Skin epidermis (tissue), 12 donors: ENCODE data around the gene ABHD16A.

Source experiments
- H3K27ac ChIP-seq, 21 experiments: fragments of 200-600 bp; sonication (generic) in 11 of 21; one replicate each; pipeline ENCODE4 v1.5.0; 2020; ENCODE audit warnings: mild to moderate bottlenecking in 3 of 21, inconsistent platforms in 2 of 21, moderate library complexity in 2 of 21
- H3K4me3 ChIP-seq, 7 experiments: fragments of 200-600 bp; sonication (generic) in 2 of 7; one replicate each; pipeline ENCODE4 v1.5.0; 2020; ENCODE audit warnings: inconsistent platforms in 2 of 7, mild to moderate bottlenecking in 2 of 7, moderate library complexity in 1 of 7

ABHD16A gene

GRCh38 chr6:31734247-31734820 is 31.2 kb upstream of the ABHD16A start:
- Histone ChIP-seq H3K27ac (peak overlapping the region in 20 of 21 experiments; percentile 81 to 100 (median 95)), H3K4me3 (peak overlapping the region; percentile 48 to 85 (median 71))

- peak overlapping the region in 18 of 21 experiments; percentile 83 to 100 (median 96) for H3K27ac ChIP-seq
- peak overlapping the region in 2 of 7 experiments; percentile 55 to 80 for H3K4me3 ChIP-seq
These were observed 30.6 kb upstream of the ABHD16A start for GRCh38 chr6:31733734-31734133.

GRCh38 chr6:31732029-31732428 is 28.9 kb upstream of the ABHD16A start:
- Histone ChIP-seq H3K4me3 (no peak overlapping the region), H3K27ac (peak overlapping the region in 3 of 21 experiments; percentile 12 to 39 (median 15))

GRCh38 chr6:31730631-31731086 is 27.5 kb upstream of the ABHD16A start:
- Histone ChIP-seq H3K4me3 (peak overlapping the region in 3 of 7 experiments; percentile 81 to 82 (median 82)), H3K27ac (peak overlapping the region in 16 of 21 experiments; percentile 83 to 95 (median 91))

GRCh38 chr6:31729979-31730630 is 27.0 kb upstream of the ABHD16A start:
- Histone ChIP-seq H3K27ac (peak overlapping the region; percentile 51 to 95 (median 89)), H3K4me3 (peak overlapping the region; percentile 52 to 82 (median 77))

GRCh38 chr6:31729515-31729978 is 26.4 kb upstream of the ABHD16A start:
- peak overlapping the region; percentile 52 to 82 (median 77) for H3K4me3 ChIP-seq
- peak overlapping the region; percentile 51 to 95 (median 89) for H3K27ac ChIP-seq

GRCh38 chr6:31728767-31729514 is 25.8 kb upstream of the ABHD16A start, which contains the start of gene DDAH2:
TSS of gene DDAH2 (minus strand) at chr6:31729299. CDS start at chr6:31729161, 138 bp downstream.
- H3K27ac ChIP-seq: peak within 1 kb of the TSS; percentile 56 to 95 (median 89)
- H3K4me3 ChIP-seq: peak within 1 kb of the TSS; percentile 52 to 82 (median 77)

- H3K27ac ChIP-seq: peak overlapping the region; percentile 56 to 95 (median 86)
- H3K4me3 ChIP-seq: peak overlapping the region; percentile 52 to 82 (median 77)
These were observed 24.9 kb upstream of the ABHD16A start for GRCh38 chr6:31727717-31728671.

- peak overlapping the region in 19 of 21 experiments; percentile 43 to 93 (median 85) for H3K27ac ChIP-seq
- no peak overlapping the region for H3K4me3 ChIP-seq
These were observed 24.1 kb upstream of the ABHD16A start for GRCh38 chr6:31727034-31727716.

- H3K4me3 ChIP-seq: no peak overlapping the region
- H3K27ac ChIP-seq: peak overlapping the region in 9 of 21 experiments; percentile 6 to 84 (median 28)
These were observed 22.6 kb upstream of the ABHD16A start for GRCh38 chr6:31725502-31726350.

- H3K4me3 ChIP-seq: no peak overlapping the region
- peak overlapping the region in 4 of 21 experiments; percentile 43 to 57 (median 52) for H3K27ac ChIP-seq
These were observed 21.0 kb upstream of the ABHD16A start for GRCh38 chr6:31723980-31724691.

GRCh38 chr6:31723245-31723979 is 20.3 kb upstream of the ABHD16A start, which contains the start of gene MPIG6B:
TSS of gene MPIG6B (plus strand) at chr6:31723373. CDS start at chr6:31723384, 11 bp downstream.
- Histone ChIP-seq H3K27ac (peak within 1 kb of the TSS in 6 of 21 experiments; percentile 19 to 84 (median 58)), H3K4me3 (no peak within 1 kb of the TSS)

GRCh38 chr6:31722173-31722572 is 19.0 kb upstream of the ABHD16A start:
- Histone ChIP-seq H3K4me3 (no peak overlapping the region), H3K27ac (peak overlapping the region in 12 of 21 experiments; percentile 18 to 84 (median 56))

GRCh38 chr6:31721351-31722020 is 18.4 kb upstream of the ABHD16A start, which contains the start of gene LY6G6C:
TSS of gene LY6G6C (minus strand) at chr6:31721746. CDS start at chr6:31721679, 67 bp downstream.
- Histone ChIP-seq H3K27ac (peak within 1 kb of the TSS in 18 of 21 experiments; percentile 13 to 84 (median 57)), H3K4me3 (peak within 1 kb of the TSS in 2 of 7 experiments; percentile 2 to 4)

GRCh38 chr6:31720196-31720770 is 17.2 kb upstream of the ABHD16A start:
- H3K4me3 ChIP-seq: peak overlapping the region in 3 of 7 experiments; percentile 4 to 21 (median 13)
- H3K27ac ChIP-seq: peak overlapping the region in 19 of 21 experiments; percentile 49 to 84 (median 73)
